Measurements from ENCODE around the gene XAB2. TPM values are rescaled to one million over a fixed set of nuclear protein-coding genes. Genes with fewer than 3 reads are reported as not detected.

Gene XAB2
- total and polyA plus RNA-seq, 4 donors: 34.1 to 48.3 (median 39.3) TPM

- H3K9me3 ChIP-seq (ENCODE audit: control insufficient read depth in 4 of 4, insufficient read depth in 3 of 4, low read length in 3 of 4): no peaks in the 10 kb centered on the region
- H3K36me3 ChIP-seq (ENCODE audit: control insufficient read depth in 4 of 4, insufficient read depth in 4 of 4, low read length in 4 of 4): peaks cover 0 to 42% (median 12%) of the 10 kb centered on the region in 4 donors
- H3K4me3 ChIP-seq: peak overlapping the region; percentile 80
- no peak for ATAC-seq (ENCODE audit: insufficient read depth, low FRiP score)
- TF ChIP-seq, protein P1, sequence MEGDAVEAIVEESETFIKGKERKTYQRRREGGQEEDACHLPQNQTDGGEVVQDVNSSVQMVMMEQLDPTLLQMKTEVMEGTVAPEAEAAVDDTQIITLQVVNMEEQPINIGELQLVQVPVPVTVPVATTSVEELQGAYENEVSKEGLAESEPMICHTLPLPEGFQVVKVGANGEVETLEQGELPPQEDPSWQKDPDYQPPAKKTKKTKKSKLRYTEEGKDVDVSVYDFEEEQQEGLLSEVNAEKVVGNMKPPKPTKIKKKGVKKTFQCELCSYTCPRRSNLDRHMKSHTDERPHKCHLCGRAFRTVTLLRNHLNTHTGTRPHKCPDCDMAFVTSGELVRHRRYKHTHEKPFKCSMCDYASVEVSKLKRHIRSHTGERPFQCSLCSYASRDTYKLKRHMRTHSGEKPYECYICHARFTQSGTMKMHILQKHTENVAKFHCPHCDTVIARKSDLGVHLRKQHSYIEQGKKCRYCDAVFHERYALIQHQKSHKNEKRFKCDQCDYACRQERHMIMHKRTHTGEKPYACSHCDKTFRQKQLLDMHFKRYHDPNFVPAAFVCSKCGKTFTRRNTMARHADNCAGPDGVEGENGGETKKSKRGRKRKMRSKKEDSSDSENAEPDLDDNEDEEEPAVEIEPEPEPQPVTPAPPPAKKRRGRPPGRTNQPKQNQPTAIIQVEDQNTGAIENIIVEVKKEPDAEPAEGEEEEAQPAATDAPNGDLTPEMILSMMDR (IDR thresholded peaks at IDR 0.05; ENCODE audit: control extremely low read depth, extremely low read depth): no peak
- H3K27me3 ChIP-seq (ENCODE audit: control insufficient read depth in 3 of 3, insufficient read depth in 3 of 3, low read length in 2 of 3): no peaks in the 10 kb centered on the region
- H3K27ac ChIP-seq (ENCODE audit: low read depth in 1 of 2, low read length in 1 of 2): peak overlapping the region; percentile 73 to 87
- DNase-seq: no peak
- WGBS, 2 donors: 5 to 7% methylated on average over 15 of the region's 15 CpGs
- peak overlapping the region; percentile 91 to 95 for H3K9ac ChIP-seq (ENCODE audit: insufficient read depth in 1 of 2, low read length in 2 of 2)
- H3K4me1 ChIP-seq (ENCODE audit: control insufficient read depth in 5 of 5, insufficient read depth in 5 of 5, low read length in 5 of 5): peaks cover 7 to 19% (median 12%) of the 10 kb centered on the region in 5 donors
Measured at GRCh38 chr19:7628589-7629311, 595 bp downstream of the XAB2 start.

- peaks cover 4 to 50% (median 17%) of the 10 kb centered on the region in 4 donors for H3K36me3 ChIP-seq (ENCODE audit: control insufficient read depth in 4 of 4, insufficient read depth in 4 of 4, low read length in 4 of 4)
- H3K27me3 ChIP-seq (ENCODE audit: control insufficient read depth in 3 of 3, insufficient read depth in 3 of 3, low read length in 2 of 3): no peaks in the 10 kb centered on the region
- H3K9ac ChIP-seq (ENCODE audit: insufficient read depth in 1 of 2, low read length in 2 of 2): no peak overlapping the region
- H3K27ac ChIP-seq (ENCODE audit: low read depth in 1 of 2, low read length in 1 of 2): no peak overlapping the region
- no peak overlapping the region for H3K4me3 ChIP-seq
- H3K4me1 ChIP-seq (ENCODE audit: control insufficient read depth in 5 of 5, insufficient read depth in 5 of 5, low read length in 5 of 5): peaks cover 7 to 19% (median 12%) of the 10 kb centered on the region in 5 donors
- H3K9me3 ChIP-seq (ENCODE audit: control insufficient read depth in 4 of 4, insufficient read depth in 3 of 4, low read length in 3 of 4): no peaks in the 10 kb centered on the region
- ATAC-seq (ENCODE audit: insufficient read depth, low FRiP score): no peak
- 96% methylated on average over 22 to 24 of the region's 24 CpGs for WGBS, 2 donors
- DNase-seq: no peak
- TF ChIP-seq, protein P1 (IDR thresholded peaks at IDR 0.05; ENCODE audit: control extremely low read depth, extremely low read depth): no peak
Measured at GRCh38 chr19:7627166-7627565, 2.2 kb downstream of the XAB2 start.

DNA sequence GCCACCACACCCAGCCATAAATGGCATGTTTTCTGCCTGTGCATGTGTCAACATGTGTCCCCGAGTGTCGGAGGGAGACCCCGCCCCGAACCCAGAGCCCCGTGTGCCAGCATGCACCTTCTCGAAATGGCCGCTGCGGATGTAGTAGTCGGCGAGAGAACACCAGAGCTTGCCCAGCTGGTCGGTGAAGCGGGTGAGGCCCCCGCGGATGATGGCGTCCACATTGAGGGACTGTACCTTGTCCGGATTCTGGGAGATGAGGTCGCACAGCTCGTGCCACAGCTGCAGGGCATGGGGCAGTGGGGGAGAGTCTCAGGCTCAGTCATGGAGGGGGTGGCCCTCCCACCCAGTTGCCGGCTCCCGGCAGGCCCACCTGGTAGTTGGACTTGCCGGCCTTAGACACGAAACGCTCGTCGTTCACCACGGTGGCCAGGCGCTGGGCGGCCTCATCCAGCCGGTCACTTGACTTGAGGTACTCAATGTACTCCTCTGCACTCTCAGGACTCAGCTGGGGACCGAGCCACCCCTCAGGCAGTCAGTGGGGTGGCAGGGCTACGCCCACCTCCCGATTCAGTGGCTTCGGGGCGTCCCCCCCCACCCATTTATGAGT lies 3.5 kb downstream of the XAB2 start:
- WGBS, 2 donors: 97 to 98% methylated on average over 31 to 34 of the region's 34 CpGs
- DNase-seq (no peak), ATAC-seq (ENCODE audit: insufficient read depth, low FRiP score) (no peak)
- Histone ChIP-seq H3K27ac (ENCODE audit: low read depth in 1 of 2, low read length in 1 of 2) (no peak overlapping the region), H3K4me1 (ENCODE audit: control insufficient read depth in 5 of 5, insufficient read depth in 5 of 5, low read length in 5 of 5) (peaks cover 7 to 18% (median 11%) of the 10 kb centered on the region in 5 donors), H3K27me3 (ENCODE audit: control insufficient read depth in 3 of 3, insufficient read depth in 3 of 3, low read length in 2 of 3) (no peaks in the 10 kb centered on the region), H3K9ac (ENCODE audit: insufficient read depth in 1 of 2, low read length in 2 of 2) (no peak overlapping the region), H3K36me3 (ENCODE audit: control insufficient read depth in 4 of 4, insufficient read depth in 4 of 4, low read length in 4 of 4) (peaks cover 14 to 59% (median 25%) of the 10 kb centered on the region in 4 donors), H3K4me3 (no peak overlapping the region), H3K9me3 (ENCODE audit: control insufficient read depth in 4 of 4, insufficient read depth in 3 of 4, low read length in 3 of 4) (no peaks in the 10 kb centered on the region)
- TF ChIP-seq, protein P1 (IDR thresholded peaks at IDR 0.05; ENCODE audit: control extremely low read depth, extremely low read depth): no peak

Measured in lung (tissue), 12 donors.